Measurements from ENCODE around the gene APBA2.

Gene APBA2

GRCh38 chr15:29125382-29126207 lies 239.8 kb downstream of the APBA2 start:
- no peaks in the 10 kb centered on the region for H3K9me3 ChIP-seq (ENCODE audit: control insufficient read depth, low read length)
- H3K36me3 ChIP-seq (ENCODE audit: control insufficient read depth, insufficient read depth, low read length): no peaks in the 10 kb centered on the region
- no peak for DNase-seq
- H3K4me3 ChIP-seq (ENCODE audit: insufficient read depth, low read depth, low read length, poor library complexity, severe bottlenecking): no peak overlapping the region
- no peak overlapping the region for H3K27ac ChIP-seq (ENCODE audit: insufficient read depth, low read length, poor library complexity, severe bottlenecking)
- H3K27me3 ChIP-seq (replicated peaks; ENCODE audit: control insufficient read depth, insufficient read depth, low read length, poor library complexity, severe bottlenecking): no peaks in the 10 kb centered on the region
- H3K4me1 ChIP-seq (ENCODE audit: control insufficient read depth, insufficient read depth, low read length, poor library complexity, severe bottlenecking): no peaks in the 10 kb centered on the region

DNA sequence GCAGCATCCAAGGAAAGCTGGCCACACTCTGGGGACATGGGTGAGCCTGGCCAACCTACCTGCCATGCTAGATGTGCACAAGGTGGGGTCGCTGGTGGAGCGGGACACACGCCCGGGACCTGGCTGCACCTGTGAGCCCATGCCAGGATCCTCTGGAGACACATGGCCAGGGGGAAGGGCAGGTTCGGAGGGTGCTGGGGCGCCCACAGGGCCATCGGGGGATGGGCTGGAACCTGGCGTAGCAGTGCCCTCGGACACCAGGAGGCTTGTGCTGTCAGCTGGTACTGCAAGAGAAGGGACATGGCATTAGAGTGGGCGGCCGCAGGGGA lies 240.4 kb downstream of the APBA2 start:
- Histone ChIP-seq H3K4me1 (ENCODE audit: control insufficient read depth, insufficient read depth, low read length, poor library complexity, severe bottlenecking) (no peaks in the 10 kb centered on the region), H3K36me3 (ENCODE audit: control insufficient read depth, insufficient read depth, low read length) (no peaks in the 10 kb centered on the region), H3K4me3 (ENCODE audit: insufficient read depth, low read depth, low read length, poor library complexity, severe bottlenecking) (no peak overlapping the region), H3K9me3 (ENCODE audit: control insufficient read depth, low read length) (no peaks in the 10 kb centered on the region), H3K27ac (ENCODE audit: insufficient read depth, low read length, poor library complexity, severe bottlenecking) (no peak overlapping the region), H3K27me3 (replicated peaks; ENCODE audit: control insufficient read depth, insufficient read depth, low read length, poor library complexity, severe bottlenecking) (no peaks in the 10 kb centered on the region)
- no peak for DNase-seq

DNA sequence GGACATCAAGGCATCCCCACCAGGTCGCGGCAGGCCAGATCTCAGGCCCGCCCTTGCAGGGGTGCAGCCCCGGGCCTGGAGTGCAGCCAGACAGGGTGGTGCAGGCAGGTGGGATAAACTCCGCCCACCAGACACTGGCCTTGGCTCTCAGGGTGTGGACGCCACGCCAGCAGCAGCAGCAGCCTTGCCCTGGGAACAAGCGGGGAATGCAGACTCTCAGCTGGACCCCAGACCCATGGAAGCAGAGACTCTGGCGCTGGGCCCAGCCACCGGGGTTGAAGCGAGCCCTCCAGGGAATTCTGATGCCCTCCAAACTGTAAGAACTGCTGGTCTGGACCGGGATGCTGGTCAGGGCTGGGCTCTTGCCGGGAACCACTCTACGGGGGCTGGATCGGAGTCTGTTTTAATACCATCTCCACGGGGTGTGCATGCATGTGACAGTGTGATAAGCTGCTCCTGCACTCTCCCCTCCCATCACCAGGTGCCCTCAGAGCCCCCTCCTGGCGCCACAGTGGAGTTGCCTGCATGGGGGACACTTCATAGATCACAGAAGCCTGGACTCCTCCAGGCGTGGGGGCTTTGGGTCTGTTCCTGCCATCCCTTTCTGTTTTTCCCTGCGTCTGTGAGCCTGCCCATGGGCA lies 241.2 kb downstream of the APBA2 start:
- H3K27me3 ChIP-seq (replicated peaks; ENCODE audit: control insufficient read depth, insufficient read depth, low read length, poor library complexity, severe bottlenecking): no peaks in the 10 kb centered on the region
- H3K9me3 ChIP-seq (ENCODE audit: control insufficient read depth, low read length): no peaks in the 10 kb centered on the region
- H3K4me1 ChIP-seq (ENCODE audit: control insufficient read depth, insufficient read depth, low read length, poor library complexity, severe bottlenecking): no peaks in the 10 kb centered on the region
- no peak overlapping the region for H3K27ac ChIP-seq (ENCODE audit: insufficient read depth, low read length, poor library complexity, severe bottlenecking)
- no peak overlapping the region for H3K4me3 ChIP-seq (ENCODE audit: insufficient read depth, low read depth, low read length, poor library complexity, severe bottlenecking)
- DNase-seq: no peak
- H3K36me3 ChIP-seq (ENCODE audit: control insufficient read depth, insufficient read depth, low read length): no peaks in the 10 kb centered on the region

DNA sequence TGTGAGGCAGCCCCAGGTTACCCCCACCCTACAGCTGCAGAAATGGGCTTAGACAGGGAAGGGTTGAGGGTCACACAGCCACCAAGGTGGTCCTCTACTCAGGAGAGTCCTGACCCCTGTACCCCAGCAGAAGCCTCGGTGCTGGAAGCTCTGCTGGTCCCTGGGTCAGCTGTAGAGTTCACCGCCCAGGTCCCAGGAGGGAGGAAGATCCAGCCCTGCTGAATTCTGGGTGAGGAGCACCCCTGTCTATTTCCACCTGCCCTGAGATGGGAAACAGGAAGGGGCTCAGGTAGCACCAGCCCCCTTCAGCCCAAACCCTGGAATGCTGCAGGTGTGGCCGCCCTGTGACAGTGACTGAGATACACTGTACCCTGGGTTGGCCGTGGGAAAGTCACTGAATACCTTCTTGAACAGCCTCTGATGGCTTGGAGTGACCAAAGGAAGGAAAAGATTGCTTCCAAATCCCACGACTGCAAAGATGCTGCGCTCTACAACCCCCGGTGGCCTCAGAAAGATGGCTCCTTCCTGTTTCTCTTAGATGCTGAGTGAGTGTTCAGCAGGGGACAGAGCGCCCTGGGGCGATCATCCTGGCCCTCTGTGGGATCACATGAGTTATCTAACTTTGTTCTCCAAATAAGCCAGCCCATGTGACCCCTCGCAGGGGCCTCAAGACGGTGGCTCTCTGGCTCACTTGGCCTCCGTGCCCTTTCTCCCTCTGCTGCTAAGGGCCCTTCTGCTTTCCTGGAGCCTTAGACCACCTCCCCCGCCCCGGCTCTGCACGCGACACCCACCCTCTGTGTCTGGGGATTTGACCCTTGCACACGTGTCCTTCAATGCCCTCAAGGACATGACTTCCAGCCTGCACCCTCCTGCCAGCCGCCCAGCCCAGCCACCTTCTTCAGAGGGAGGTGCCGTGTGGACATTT lies 242.0 kb downstream of the APBA2 start:
- H3K27ac ChIP-seq (ENCODE audit: insufficient read depth, low read length, poor library complexity, severe bottlenecking): no peak overlapping the region
- H3K4me3 ChIP-seq (ENCODE audit: insufficient read depth, low read depth, low read length, poor library complexity, severe bottlenecking): no peak overlapping the region
- no peak for DNase-seq
- H3K36me3 ChIP-seq (ENCODE audit: control insufficient read depth, insufficient read depth, low read length): no peaks in the 10 kb centered on the region
- no peaks in the 10 kb centered on the region for H3K27me3 ChIP-seq (replicated peaks; ENCODE audit: control insufficient read depth, insufficient read depth, low read length, poor library complexity, severe bottlenecking)
- no peaks in the 10 kb centered on the region for H3K9me3 ChIP-seq (ENCODE audit: control insufficient read depth, low read length)
- no peaks in the 10 kb centered on the region for H3K4me1 ChIP-seq (ENCODE audit: control insufficient read depth, insufficient read depth, low read length, poor library complexity, severe bottlenecking)

DNA sequence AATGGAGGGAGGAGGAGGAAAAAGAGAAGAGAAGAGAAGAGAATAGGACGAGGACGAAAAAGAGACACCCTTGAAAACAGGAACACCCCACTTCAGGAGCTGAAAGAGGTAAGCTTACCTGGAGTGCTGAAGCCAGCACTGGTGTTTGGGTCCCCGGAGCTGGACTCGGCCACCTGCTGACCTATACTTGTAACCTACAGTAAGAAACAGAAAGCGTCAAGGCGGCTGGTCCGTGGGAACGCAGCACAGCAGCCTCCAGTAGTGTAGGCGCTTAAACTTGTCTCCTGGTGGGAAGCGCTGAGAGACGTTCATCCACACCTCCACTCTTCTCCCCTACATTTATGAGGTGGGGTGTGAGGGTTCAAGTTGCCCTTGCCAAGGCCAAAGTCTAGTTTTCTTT lies 242.9 kb downstream of the APBA2 start:
- Histone ChIP-seq H3K27me3 (replicated peaks; ENCODE audit: control insufficient read depth, insufficient read depth, low read length, poor library complexity, severe bottlenecking) (no peaks in the 10 kb centered on the region), H3K9me3 (ENCODE audit: control insufficient read depth, low read length) (no peaks in the 10 kb centered on the region), H3K27ac (ENCODE audit: insufficient read depth, low read length, poor library complexity, severe bottlenecking) (no peak overlapping the region), H3K4me1 (ENCODE audit: control insufficient read depth, insufficient read depth, low read length, poor library complexity, severe bottlenecking) (no peaks in the 10 kb centered on the region), H3K36me3 (ENCODE audit: control insufficient read depth, insufficient read depth, low read length) (no peaks in the 10 kb centered on the region), H3K4me3 (ENCODE audit: insufficient read depth, low read depth, low read length, poor library complexity, severe bottlenecking) (no peak overlapping the region)
- DNase-seq: no peak

DNA sequence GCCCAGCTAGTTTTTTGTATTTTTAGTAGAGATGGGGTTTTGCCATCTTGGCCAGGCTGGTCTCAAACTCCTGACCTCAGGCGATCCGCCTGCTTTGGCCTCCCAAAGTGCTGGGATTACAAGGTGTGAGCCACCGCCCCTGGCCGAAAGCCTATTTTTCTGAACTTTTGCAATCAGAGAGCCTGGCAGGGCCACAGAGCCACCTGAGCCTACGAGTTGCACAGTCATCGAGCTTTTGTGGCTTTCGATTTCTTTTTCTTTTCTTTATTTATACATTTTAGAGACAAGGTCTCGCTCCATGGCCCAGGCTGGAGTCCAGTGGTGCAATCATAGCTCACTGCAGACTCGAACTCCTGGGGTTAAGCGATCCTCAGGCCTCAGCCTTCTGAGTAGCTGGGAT lies 243.4 kb downstream of the APBA2 start:
- Histone ChIP-seq H3K4me3 (ENCODE audit: insufficient read depth, low read depth, low read length, poor library complexity, severe bottlenecking) (no peak overlapping the region), H3K36me3 (ENCODE audit: control insufficient read depth, insufficient read depth, low read length) (no peaks in the 10 kb centered on the region), H3K27ac (ENCODE audit: insufficient read depth, low read length, poor library complexity, severe bottlenecking) (no peak overlapping the region), H3K27me3 (replicated peaks; ENCODE audit: control insufficient read depth, insufficient read depth, low read length, poor library complexity, severe bottlenecking) (no peaks in the 10 kb centered on the region), H3K9me3 (ENCODE audit: control insufficient read depth, low read length) (no peaks in the 10 kb centered on the region), H3K4me1 (ENCODE audit: control insufficient read depth, insufficient read depth, low read length, poor library complexity, severe bottlenecking) (no peaks in the 10 kb centered on the region)
- DNase-seq: no peak

GRCh38 chr15:29129926-29130325 lies 244.2 kb downstream of the APBA2 start:
- no peak for DNase-seq
- no peaks in the 10 kb centered on the region for H3K27me3 ChIP-seq (replicated peaks; ENCODE audit: control insufficient read depth, insufficient read depth, low read length, poor library complexity, severe bottlenecking)
- H3K36me3 ChIP-seq (ENCODE audit: control insufficient read depth, insufficient read depth, low read length): no peaks in the 10 kb centered on the region
- H3K27ac ChIP-seq (ENCODE audit: insufficient read depth, low read length, poor library complexity, severe bottlenecking): no peak overlapping the region
- no peaks in the 10 kb centered on the region for H3K4me1 ChIP-seq (ENCODE audit: control insufficient read depth, insufficient read depth, low read length, poor library complexity, severe bottlenecking)
- no peaks in the 10 kb centered on the region for H3K9me3 ChIP-seq (ENCODE audit: control insufficient read depth, low read length)
- no peak overlapping the region for H3K4me3 ChIP-seq (ENCODE audit: insufficient read depth, low read depth, low read length, poor library complexity, severe bottlenecking)

- DNase-seq: no peak
These were observed 244.7 kb downstream of the APBA2 start for GRCh38 chr15:29130476-29130875.

GRCh38 chr15:29130951-29131839 lies 245.4 kb downstream of the APBA2 start:
- no peaks in the 10 kb centered on the region for H3K9me3 ChIP-seq (ENCODE audit: control insufficient read depth, low read length)

More at GRCh38 chr15:29130476-29130875, 244.7 kb downstream of the APBA2 start:
- Histone ChIP-seq H3K36me3 (ENCODE audit: control insufficient read depth, insufficient read depth, low read length) (no peaks in the 10 kb centered on the region), H3K4me1 (ENCODE audit: control insufficient read depth, insufficient read depth, low read length, poor library complexity, severe bottlenecking) (no peaks in the 10 kb centered on the region), H3K9me3 (ENCODE audit: control insufficient read depth, low read length) (no peaks in the 10 kb centered on the region), H3K27me3 (replicated peaks; ENCODE audit: control insufficient read depth, insufficient read depth, low read length, poor library complexity, severe bottlenecking) (no peaks in the 10 kb centered on the region), H3K27ac (ENCODE audit: insufficient read depth, low read length, poor library complexity, severe bottlenecking) (no peak overlapping the region), H3K4me3 (ENCODE audit: insufficient read depth, low read depth, low read length, poor library complexity, severe bottlenecking) (no peak overlapping the region)

More at GRCh38 chr15:29130951-29131839, 245.4 kb downstream of the APBA2 start:
- Histone ChIP-seq H3K27me3 (replicated peaks; ENCODE audit: control insufficient read depth, insufficient read depth, low read length, poor library complexity, severe bottlenecking) (no peaks in the 10 kb centered on the region), H3K36me3 (ENCODE audit: control insufficient read depth, insufficient read depth, low read length) (no peaks in the 10 kb centered on the region), H3K4me1 (ENCODE audit: control insufficient read depth, insufficient read depth, low read length, poor library complexity, severe bottlenecking) (no peaks in the 10 kb centered on the region), H3K4me3 (ENCODE audit: insufficient read depth, low read depth, low read length, poor library complexity, severe bottlenecking) (no peak overlapping the region), H3K27ac (ENCODE audit: insufficient read depth, low read length, poor library complexity, severe bottlenecking) (no peak overlapping the region)
- DNase-seq: no peak

Data from effector memory CD4-positive, alpha-beta T cell (primary cell).